Gastrocnemius medialis (tissue), 4 donors: ENCODE results near the gene CCSER1. TPM values are rescaled to one million over a fixed set of nuclear protein-coding genes. Genes with fewer than 3 reads are reported as not detected.
"Not testable (repeated sequence)": the region's sequence is repeated elsewhere in the genome, so short reads cannot be mapped to it uniquely, and the experiment has no call there.

ENCODE experiments used
- ATAC-seq, 2 donors: fragments of 150-250 bp; one replicate each; pipeline ENCODE4 v1.9.1; 2016
- DNase-seq, 2 donors: peaks; one replicate each; pipeline ENCODE4 v3.0.0-alpha.2; 2019
- H3K27ac ChIP-seq, 4 donors: fragments of 200-600 bp; sonication (generic); 1 replicate in 1 of 4; 2 replicates in 3 of 4; pipeline ENCODE4 v1.5.1; 2016 to 2018; ENCODE audit warnings: mild to moderate bottlenecking in 2 of 4, moderate library complexity in 1 of 4
- H3K27me3 ChIP-seq, 3 donors: fragments of 200-600 bp; sonication (generic) in 2 of 3; 1 replicate in 1 of 3; 2 replicates in 2 of 3; pipeline versions ENCODE4 v1.5.1 to v1.6.0; 2016 to 2019; ENCODE audit warnings: mild to moderate bottlenecking in 1 of 3, moderate library complexity in 1 of 3
- H3K36me3 ChIP-seq, 2 donors: fragments of 200-600 bp; sonication (generic) in 1 of 2; one replicate each; pipeline ENCODE4 v1.5.1; 2017 to 2018
- H3K4me1 ChIP-seq, 2 donors: fragments of 200-600 bp; sonication (generic) in 1 of 2; one replicate each; pipeline ENCODE4 v1.5.1; 2016 to 2017; ENCODE audit warnings: mild to moderate bottlenecking in 2 of 2
- H3K4me3 ChIP-seq, 4 donors: fragments of 200-600 bp; sonication (generic) in 3 of 4; 1 replicate in 1 of 4; 2 replicates in 3 of 4; pipeline ENCODE4 v1.5.1; 2016 to 2019; ENCODE audit warnings: mild to moderate bottlenecking in 2 of 4
- H3K9me3 ChIP-seq, 3 donors: fragments of 200-600 bp; sonication (generic) in 2 of 3; 1 replicate in 1 of 3; 2 replicates in 2 of 3; pipeline ENCODE4 v1.5.1; 2016 to 2019
- CTCF ChIP-seq, 5 experiments: fragments of 450-650 bp in 3 of 5; fragments of 200-600 bp in 2 of 5; sonication (generic) in 2 of 5; IDR thresholded peaks in 4 of 5; conservative IDR thresholded peaks in 1 of 5; 1 replicate in 4 of 5; 2 replicates in 1 of 5; pipeline ENCODE4 v1.5.1; 2016 to 2019; ENCODE audit warnings: antibody characterized with exemption in 5 of 5, mild to moderate bottlenecking in 3 of 5, moderate library complexity in 3 of 5
- POLR2A ChIP-seq, 2 donors: fragments of 450-650 bp; IDR thresholded peaks; one replicate each; pipeline ENCODE4 v1.6.1; 2017; ENCODE audit warnings: antibody characterized with exemption in 2 of 2, mild to moderate bottlenecking in 2 of 2, moderate library complexity in 2 of 2
- in situ Hi-C, 4 donors: fragments of 200-750 bp; cut with MboI; loops; one replicate each; pipeline versions ENCODE4 v1.15.0 to v1.8.0; 2017; ENCODE audit warnings: low sequenced_read_pairs in 4 of 4
- intact Hi-C: fragments of 100-400 bp; cut with DNase I; formaldehyde crosslinking; loops from one replicate; pipeline ENCODE4 v1.15.1; 2023; ENCODE audit warnings: low total_unique reads
- total RNA-seq, 4 donors: library from RNA; depleted of rRNA; stranded (reverse); fragments of >200 nt; gene quantifications; one replicate each; pipeline versions ENCODE4 v1.1.0 to v1.2.3, GENCODE V29; 2016

Gene CCSER1
- total RNA-seq, 4 donors from 2014 or later: 0.39 to 0.83 (median 0.63) TPM

GRCh38 chr4:90476586-90476985 lies 349.4 kb downstream of the CCSER1 start:
- intact Hi-C loops: no loop called here
- no peak for DNase-seq
- Histone ChIP-seq H3K9me3 (no peaks in the 10 kb centered on the region), H3K27ac (no peak overlapping the region), H3K36me3 (no peaks in the 10 kb centered on the region), H3K4me3 (no peak overlapping the region), H3K27me3 (no peaks in the 10 kb centered on the region), H3K4me1 (no peaks in the 10 kb centered on the region)
- no peak for TF ChIP-seq POLR2A (IDR thresholded peaks at IDR 0.05)
- TF ChIP-seq CTCF (IDR thresholded peaks at IDR 0.05 in 4 of 5, conservative IDR thresholded peaks at IDR 0.05 in 1 of 5): no peak
- ATAC-seq: no peak
- in situ Hi-C loops: no loop called here

GRCh38 chr4:90484894-90485293 lies 357.7 kb downstream of the CCSER1 start:
- ATAC-seq, in situ Hi-C loops, H3K9me3 ChIP-seq, H3K4me1 ChIP-seq, H3K27me3 ChIP-seq, intact Hi-C loops, H3K36me3 ChIP-seq, H3K4me3 ChIP-seq, DNase-seq, H3K27ac ChIP-seq: not testable (repeated sequence)

GRCh38 chr4:90486346-90486745 lies 359.2 kb downstream of the CCSER1 start:
- no peak for DNase-seq
- no peaks in the 10 kb centered on the region for H3K9me3 ChIP-seq
- no peak overlapping the region for H3K27ac ChIP-seq
- no peak for ATAC-seq
- no peaks in the 10 kb centered on the region for H3K4me1 ChIP-seq
- H3K27me3 ChIP-seq: no peaks in the 10 kb centered on the region
- intact Hi-C loops: no loop called here
- in situ Hi-C loops: no loop called here
- no peak for TF ChIP-seq POLR2A (IDR thresholded peaks at IDR 0.05)
- no peak for TF ChIP-seq CTCF (IDR thresholded peaks at IDR 0.05 in 4 of 5, conservative IDR thresholded peaks at IDR 0.05 in 1 of 5)
- H3K4me3 ChIP-seq: no peak overlapping the region
- H3K36me3 ChIP-seq: no peaks in the 10 kb centered on the region

GRCh38 chr4:90495211-90495610 lies 368.0 kb downstream of the CCSER1 start:
- in situ Hi-C loops: no loop called here
- no peak for TF ChIP-seq POLR2A (IDR thresholded peaks at IDR 0.05)

GRCh38 chr4:90495936-90496335 lies 368.7 kb downstream of the CCSER1 start:
- no peak for ATAC-seq
- intact Hi-C loops: no loop called here

More at GRCh38 chr4:90495211-90495610, 368.0 kb downstream of the CCSER1 start:
- ATAC-seq (no peak), DNase-seq (no peak)
- intact Hi-C loops: no loop called here
- Histone ChIP-seq H3K27me3 (no peaks in the 10 kb centered on the region), H3K9me3 (no peaks in the 10 kb centered on the region), H3K27ac (no peak overlapping the region), H3K36me3 (no peaks in the 10 kb centered on the region), H3K4me3 (no peak overlapping the region), H3K4me1 (no peaks in the 10 kb centered on the region)

More at GRCh38 chr4:90495936-90496335, 368.7 kb downstream of the CCSER1 start:
- in situ Hi-C loops: no loop called here
- H3K36me3 ChIP-seq: no peaks in the 10 kb centered on the region
- H3K9me3 ChIP-seq: no peaks in the 10 kb centered on the region
- no peaks in the 10 kb centered on the region for H3K27me3 ChIP-seq
- TF ChIP-seq POLR2A (IDR thresholded peaks at IDR 0.05): no peak
- no peak for TF ChIP-seq CTCF (IDR thresholded peaks at IDR 0.05 in 4 of 5, conservative IDR thresholded peaks at IDR 0.05 in 1 of 5)
- no peaks in the 10 kb centered on the region for H3K4me1 ChIP-seq
- H3K27ac ChIP-seq: no peak overlapping the region
- no peak overlapping the region for H3K4me3 ChIP-seq
- no peak for DNase-seq
